Small intestine (tissue), 7 donors: ENCODE results near the gene ARHGAP30. TPM values are rescaled to one million over a fixed set of nuclear protein-coding genes. Genes with fewer than 3 reads are reported as not detected.
"Not testable (repeated sequence)": the region's sequence is repeated elsewhere in the genome, so short reads cannot be mapped to it uniquely, and the experiment has no call there.

Experiments used
- DNase-seq, 2 donors: peaks; one replicate each; pipeline versions ENCODE4 v3.0.0 to v3.0.0-alpha.2; 2013
- FAIRE-seq: peaks from 2 replicates; lab custom pipeline; 2012; peaks lifted over from hg19 to GRCh38; lab: Jason Lieb, UNC
- H3K27ac ChIP-seq, 3 donors: one replicate each; pipeline ENCODE4 v1.5.1; 2013; ENCODE audit warnings: low read length in 2 of 3, mild to moderate bottlenecking in 2 of 3, control low read depth in 1 of 3, inconsistent platforms in 1 of 3, low read depth in 1 of 3, moderate library complexity in 1 of 3
- H3K27me3 ChIP-seq, 3 donors: one replicate each; pipeline ENCODE4 v1.6.1; 2013; ENCODE audit warnings: low read length in 3 of 3, inconsistent platforms in 1 of 3; ENCODE audit not compliant: control insufficient read depth in 3 of 3, insufficient read depth in 3 of 3
- H3K36me3 ChIP-seq, 3 donors: one replicate each; pipeline ENCODE4 v1.6.1; 2013; ENCODE audit warnings: low read length in 3 of 3, inconsistent platforms in 1 of 3, low read depth in 1 of 3, mild to moderate bottlenecking in 1 of 3, moderate library complexity in 1 of 3; ENCODE audit not compliant: control insufficient read depth in 3 of 3, insufficient read depth in 2 of 3
- H3K4me1 ChIP-seq, 3 donors: one replicate each; pipeline ENCODE4 v1.6.1; 2013; ENCODE audit warnings: low read length in 2 of 3, inconsistent platforms in 1 of 3, low read depth in 1 of 3, mild to moderate bottlenecking in 1 of 3, moderate library complexity in 1 of 3; ENCODE audit not compliant: control insufficient read depth in 3 of 3, insufficient read depth in 2 of 3
- H3K4me3 ChIP-seq, 3 donors: one replicate each; pipeline ENCODE4 v1.5.1; 2013; ENCODE audit warnings: low read length in 3 of 3, control low read depth in 1 of 3, inconsistent platforms in 1 of 3, low read depth in 1 of 3, mild to moderate bottlenecking in 1 of 3, moderate library complexity in 1 of 3
- H3K9me3 ChIP-seq, 2 donors: one replicate each; pipeline ENCODE4 v1.6.1; 2013; ENCODE audit warnings: low read depth in 1 of 2, low read length in 1 of 2; ENCODE audit not compliant: control insufficient read depth in 2 of 2, insufficient read depth in 1 of 2
- WGBS, 3 donors: extraction: QIAGEN DNeasy Blood & Tissue Kit; methylation state at CpG; one replicate each; pipeline ENCODE4 v1.1.7; 2013; 5-methylcytosine and 5-hydroxymethylcytosine counted together
- polyA plus RNA-seq, 4 donors: library from polyadenylated mRNA; stranded (reverse) in 3 of 4; unstranded in 1 of 4; fragments of 200-250 nt in 3 of 4; fragments of 120-200 nt in 1 of 4; gene quantifications; one replicate each; pipeline versions ENCODE4 v1.2.1 to v1.2.3, GENCODE V29; 2013
- donor health status: healthy with polysubstance abuse.
- donor health status: control.
- donor health status: control.
- donor health status: Bipolar disorder and iron deficiency.
- donor health status: healthy.

ARHGAP30 gene
- polyA plus RNA-seq, 4 donors: 2.2 to 5.8 (median 5.2) TPM

DNA sequence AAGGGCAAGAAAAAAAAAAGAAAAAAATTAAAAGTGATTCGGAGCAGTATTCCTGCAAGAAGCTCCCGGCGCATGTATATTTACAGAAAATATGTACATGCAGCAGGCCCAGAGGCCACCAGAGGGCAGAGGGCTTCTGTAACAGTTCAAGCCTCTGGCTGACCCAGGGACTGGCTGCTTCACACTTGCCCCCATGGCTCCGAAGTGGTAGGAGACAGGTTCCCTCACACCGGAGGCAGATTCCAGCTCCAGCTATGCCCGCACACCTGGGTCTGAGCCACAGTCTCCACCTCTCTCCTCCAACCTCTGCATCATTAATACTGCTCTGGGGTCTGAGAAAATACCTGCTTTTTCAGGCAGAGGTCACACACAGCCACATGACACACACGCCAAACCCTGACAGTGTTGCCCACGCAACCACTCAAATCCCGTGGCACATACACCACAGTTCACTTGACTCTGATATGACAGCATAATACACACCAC lies 2.2 kb upstream of the ARHGAP30 start:
- Histone ChIP-seq H3K27me3 (no peaks in the 10 kb centered on the region), H3K36me3 (peaks cover 0 to 3% (median 0%) of the 10 kb centered on the region in 3 donors), H3K27ac (no peak overlapping the region), H3K9me3 (peaks cover 0 to 4% of the 10 kb centered on the region in 2 donors), H3K4me1 (no peaks in the 10 kb centered on the region), H3K4me3 (no peak overlapping the region)
- FAIRE-seq (no peak), DNase-seq (peak; percentile 54 to 60)
- WGBS, 3 donors: 63 to 72% (median 67%) methylated on average over 9 of the region's 9 CpGs

GRCh38 chr1:161070761-161071160 lies 1.1 kb upstream of the ARHGAP30 start:
- no peaks in the 10 kb centered on the region for H3K4me1 ChIP-seq
- no peak overlapping the region for H3K27ac ChIP-seq
- no peaks in the 10 kb centered on the region for H3K27me3 ChIP-seq
- no peaks in the 10 kb centered on the region for H3K36me3 ChIP-seq
- peaks cover 0 to 4% of the 10 kb centered on the region in 2 donors for H3K9me3 ChIP-seq
- FAIRE-seq (no peak), DNase-seq (no peak)
- 94 to 98% (median 96%) methylated on average over 4 of the region's 4 CpGs for WGBS, 3 donors
- H3K4me3 ChIP-seq: no peak overlapping the region

DNA sequence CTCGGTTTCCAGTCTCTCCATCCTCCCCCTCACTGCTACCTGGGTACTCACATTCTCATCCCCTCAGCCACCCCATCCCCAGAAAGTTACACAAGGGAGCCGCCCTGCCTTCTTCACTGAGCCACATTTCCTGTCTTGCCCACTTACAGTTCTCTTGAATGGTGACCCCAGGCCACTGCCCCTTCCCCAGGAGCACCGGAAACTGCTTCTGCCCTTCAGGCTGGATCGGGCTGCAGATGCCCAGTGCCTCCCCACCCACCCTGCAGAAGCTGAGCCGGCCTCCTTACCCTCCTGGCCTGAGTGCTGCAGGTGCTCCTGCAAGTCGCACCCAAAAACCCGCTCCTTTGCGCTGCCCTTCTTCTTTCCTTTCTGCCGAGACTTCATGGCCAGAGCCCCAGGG lies 450 bp downstream of the ARHGAP30 start:
- no peaks in the 10 kb centered on the region for H3K27me3 ChIP-seq
- no peak for FAIRE-seq

GRCh38 chr1:161068306-161069234 lies 1.1 kb downstream of the ARHGAP30 start:
- peak in 1 of 2 donors; percentile 65 for DNase-seq
- H3K27ac ChIP-seq: peak overlapping the region in 2 of 3 donors; percentile 8 to 89
- 57 to 68% (median 64%) methylated on average over 10 of the region's 10 CpGs for WGBS, 3 donors
- peak overlapping the region; percentile 27 to 61 (median 53) for H3K4me3 ChIP-seq
- H3K27me3 ChIP-seq: peaks cover 0 to 4% (median 0%) of the 10 kb centered on the region in 3 donors
- no peak for FAIRE-seq
- H3K4me1 ChIP-seq: no peaks in the 10 kb centered on the region
- H3K36me3 ChIP-seq: no peaks in the 10 kb centered on the region
- peaks cover 0 to 4% of the 10 kb centered on the region in 2 donors for H3K9me3 ChIP-seq

More for the DNA sequence above, 450 bp downstream of the ARHGAP30 start:
- peak overlapping the region in 2 of 3 donors; percentile 43 to 89 for H3K27ac ChIP-seq
- H3K36me3 ChIP-seq: no peaks in the 10 kb centered on the region
- 61 to 83% (median 74%) methylated on average over 9 of the region's 9 CpGs for WGBS, 3 donors
- no peaks in the 10 kb centered on the region for H3K4me1 ChIP-seq
- H3K9me3 ChIP-seq: peaks cover 0 to 4% of the 10 kb centered on the region in 2 donors
- peak overlapping the region; percentile 27 to 61 (median 53) for H3K4me3 ChIP-seq
- DNase-seq: no peak

GRCh38 chr1:161066694-161067093 lies 3.0 kb downstream of the ARHGAP30 start:
- WGBS, 3 donors: 62 to 74% (median 63%) methylated on average over 3 of the region's 3 CpGs

GRCh38 chr1:161065681-161066080 lies 4.0 kb downstream of the ARHGAP30 start:
- FAIRE-seq, DNase-seq, H3K4me3 ChIP-seq, H3K27me3 ChIP-seq, H3K27ac ChIP-seq, H3K4me1 ChIP-seq, H3K36me3 ChIP-seq, H3K9me3 ChIP-seq: not testable (repeated sequence)
- WGBS, 3 donors: 92 to 94% (median 92%) methylated on average over 7 of the region's 7 CpGs

More at GRCh38 chr1:161066694-161067093, 3.0 kb downstream of the ARHGAP30 start:
- DNase-seq (no peak), FAIRE-seq (no peak)
- no peak overlapping the region for H3K27ac ChIP-seq
- H3K36me3 ChIP-seq: no peaks in the 10 kb centered on the region
- peaks cover 0 to 5% (median 0%) of the 10 kb centered on the region in 3 donors for H3K27me3 ChIP-seq
- no peak overlapping the region for H3K4me3 ChIP-seq
- H3K9me3 ChIP-seq: peaks cover 0 to 4% of the 10 kb centered on the region in 2 donors
- H3K4me1 ChIP-seq: no peaks in the 10 kb centered on the region

- not testable (repeated sequence) for H3K4me1 ChIP-seq, DNase-seq, H3K36me3 ChIP-seq, H3K27ac ChIP-seq, FAIRE-seq, H3K27me3 ChIP-seq, H3K4me3 ChIP-seq, H3K9me3 ChIP-seq
- 54 to 63% (median 59%) methylated on average over 6 of the region's 6 CpGs for WGBS, 3 donors
These were observed 5.8 kb downstream of the ARHGAP30 start for GRCh38 chr1:161063936-161064335.

- WGBS, 3 donors: 89 to 94% (median 92%) methylated on average over 4 of the region's 4 CpGs
- Histone ChIP-seq H3K27me3 (peaks cover 0 to 5% (median 0%) of the 10 kb centered on the region in 3 donors), H3K4me1 (no peaks in the 10 kb centered on the region), H3K27ac (no peak overlapping the region), H3K9me3 (no peaks in the 10 kb centered on the region), H3K36me3 (no peaks in the 10 kb centered on the region), H3K4me3 (no peak overlapping the region)
- no peak for FAIRE-seq
- no peak for DNase-seq
These were observed 8.3 kb downstream of the ARHGAP30 start for GRCh38 chr1:161061419-161061818.
